DMS114 treated with DMSO at 0.1 percent for 48 hours (cell line): Measurements from ENCODE around the gene SNRNP40.

Experiments
- DNase-seq: peaks from one replicate; lab custom pipeline; 2025; ENCODE audit not compliant: unreplicated experiment; lab: John Stamatoyannopoulos, UW

Gene SNRNP40

DNA sequence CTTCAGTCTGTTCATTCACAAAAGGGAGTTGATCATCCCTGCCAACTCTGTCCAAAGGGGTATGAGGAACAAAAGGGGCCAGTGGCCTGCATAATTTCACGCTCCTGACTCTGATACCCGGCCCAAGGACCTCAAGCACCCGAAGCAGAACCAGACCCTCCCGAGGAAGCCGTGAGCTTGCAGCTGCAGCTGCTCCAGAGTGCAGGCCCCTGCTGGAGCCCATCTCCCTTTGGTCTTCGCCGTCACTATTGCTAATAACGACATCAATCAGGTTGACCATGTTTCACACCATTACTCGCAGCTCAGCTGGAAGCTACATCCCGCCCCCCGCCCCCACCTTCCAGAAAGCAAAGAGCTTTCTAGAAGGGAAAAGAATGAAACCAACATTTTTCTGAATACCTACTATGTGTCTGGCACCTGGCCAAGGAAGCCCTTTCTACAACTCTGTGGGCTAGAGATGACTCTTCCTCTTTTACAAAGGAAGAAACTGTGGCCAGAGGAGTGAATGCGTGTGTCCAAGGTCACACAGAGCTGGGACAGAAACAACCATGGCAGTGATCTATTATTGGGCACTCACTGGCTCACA lies 62.4 kb downstream of the SNRNP40 start:
- no peak for DNase-seq

- DNase-seq: no peak
Observed at GRCh38 chr1:31232689-31233088, 63.9 kb downstream of the SNRNP40 start.

- DNase-seq: no peak
Observed at GRCh38 chr1:31231802-31232201, 64.8 kb downstream of the SNRNP40 start.

DNA sequence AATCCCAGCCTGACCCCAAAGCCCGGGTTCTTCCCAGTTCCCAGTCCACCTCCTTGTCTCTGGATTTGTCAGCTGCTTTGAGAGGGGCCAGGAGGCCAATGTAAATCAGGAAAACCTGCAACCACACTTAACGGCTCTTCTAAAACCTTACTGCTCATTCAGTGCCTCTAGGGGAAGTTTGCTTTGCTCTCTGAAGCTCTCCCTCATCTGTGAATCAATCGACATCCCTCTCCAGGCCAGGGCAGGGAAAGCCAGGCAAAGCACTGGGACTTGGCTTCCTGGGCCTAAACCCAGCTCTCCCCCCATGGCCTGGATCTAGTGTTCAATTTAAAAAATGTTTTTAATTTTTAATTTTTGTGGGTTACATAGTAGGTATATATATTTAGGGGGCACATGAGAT lies 66.2 kb downstream of the SNRNP40 start:
- DNase-seq: no peak

DNA sequence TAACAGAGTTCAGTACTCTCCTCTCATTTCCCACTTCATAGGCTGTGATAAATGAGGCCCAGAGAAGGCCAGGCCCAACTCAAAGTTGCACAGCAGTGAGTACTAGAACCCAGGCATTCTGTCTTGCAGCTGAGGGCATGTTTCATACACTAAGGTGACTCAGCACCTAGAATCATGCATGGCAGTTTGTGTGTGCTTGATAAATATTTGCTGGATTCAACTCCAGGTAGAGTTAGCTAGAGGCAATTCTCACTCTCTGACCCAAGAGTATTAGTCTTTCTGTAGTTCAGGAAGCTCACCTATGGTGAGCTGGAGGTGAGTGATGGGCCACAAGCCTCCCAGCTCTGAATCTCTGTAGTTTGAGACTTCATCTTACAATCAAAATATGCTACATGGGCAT lies 67.6 kb downstream of the SNRNP40 start:
- no peak for DNase-seq

DNA sequence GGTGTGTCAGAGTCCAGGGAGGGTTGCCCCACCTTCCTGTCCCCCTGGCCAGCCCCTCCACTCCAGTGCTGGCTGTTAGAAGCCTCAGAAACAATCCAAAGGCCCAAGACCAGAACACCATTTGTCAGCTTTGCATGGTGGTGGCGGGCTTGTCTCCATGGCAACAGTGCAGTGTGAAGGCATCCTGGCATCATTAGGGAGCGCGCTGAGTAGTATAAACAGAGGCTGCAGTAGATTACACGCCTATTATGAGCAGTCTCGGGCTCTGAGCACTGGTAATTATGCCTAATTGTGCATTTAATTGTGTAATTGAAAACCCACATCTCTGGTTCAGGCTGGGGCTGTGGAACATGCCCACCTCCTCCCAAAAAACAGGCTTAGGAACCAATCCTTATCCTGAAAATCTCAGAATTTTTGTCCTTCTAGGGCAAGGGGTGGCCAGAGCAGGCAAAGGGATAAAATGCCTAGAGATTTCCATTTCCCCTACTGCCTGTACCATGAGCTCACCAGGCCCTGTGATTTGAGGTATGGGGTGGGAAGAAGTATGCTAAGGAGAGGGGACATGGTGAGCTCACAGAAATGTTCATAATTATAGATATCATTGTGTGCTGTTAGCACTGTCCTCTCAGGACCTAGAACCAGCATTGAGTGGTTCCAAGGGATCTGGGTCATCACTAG lies 68.6 kb downstream of the SNRNP40 start:
- no peak for DNase-seq

- DNase-seq: no peak
Observed at GRCh38 chr1:31224068-31224467, 72.5 kb downstream of the SNRNP40 start.

GRCh38 chr1:31222176-31222575 lies 74.4 kb downstream of the SNRNP40 start:
- no peak for DNase-seq

GRCh38 chr1:31221072-31221471 lies 75.5 kb downstream of the SNRNP40 start:
- DNase-seq: no peak

DNA sequence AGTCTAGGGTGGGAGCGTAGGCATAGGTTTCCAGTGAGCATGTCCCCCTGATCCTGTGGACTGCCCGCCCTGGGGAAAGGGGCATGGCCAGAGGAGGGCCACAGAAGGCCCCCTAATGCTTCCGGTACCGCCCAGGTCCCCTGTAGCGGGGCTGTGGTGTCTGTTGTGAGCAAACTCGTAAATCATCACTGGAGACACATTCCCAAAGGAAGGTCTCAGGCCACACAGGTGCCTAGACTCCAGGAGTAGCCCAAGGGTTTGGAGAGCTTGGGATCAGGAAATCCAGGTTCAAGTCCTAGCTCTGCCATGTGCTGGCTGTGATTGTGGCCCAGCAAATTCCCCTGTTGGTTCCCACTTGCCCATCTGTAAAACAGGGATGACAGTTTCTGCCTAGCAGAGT lies 77.1 kb downstream of the SNRNP40 start:
- DNase-seq: no peak

DNA sequence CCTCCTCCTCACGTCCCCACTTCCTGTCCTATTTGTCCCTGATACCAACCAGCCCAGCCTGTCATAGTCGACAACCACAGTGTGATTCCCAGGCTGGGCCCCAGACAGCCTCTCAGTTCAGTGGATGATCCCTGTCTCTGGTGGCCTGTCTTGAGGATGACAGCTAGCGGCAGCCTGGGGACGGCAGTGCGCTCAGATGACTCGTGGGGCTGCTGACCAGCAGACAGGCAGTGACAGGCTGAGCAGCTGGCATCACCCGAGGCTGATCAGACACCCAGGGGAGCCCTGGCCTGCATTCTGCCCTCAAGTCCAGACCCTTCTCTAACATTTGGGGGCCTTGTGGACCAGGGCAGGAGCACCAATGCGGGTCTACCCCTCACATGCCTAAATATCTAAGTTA lies 77.9 kb downstream of the SNRNP40 start:
- DNase-seq: no peak

- DNase-seq: no peak
Observed at GRCh38 chr1:31216016-31216415, 80.6 kb downstream of the SNRNP40 start.

GRCh38 chr1:31215065-31215570 lies 81.5 kb downstream of the SNRNP40 start:
- DNase-seq: no peak

GRCh38 chr1:31214316-31215064 lies 82.1 kb downstream of the SNRNP40 start:
- DNase-seq: no peak
